Measurements from ENCODE around the gene PTGDR.

DNA sequence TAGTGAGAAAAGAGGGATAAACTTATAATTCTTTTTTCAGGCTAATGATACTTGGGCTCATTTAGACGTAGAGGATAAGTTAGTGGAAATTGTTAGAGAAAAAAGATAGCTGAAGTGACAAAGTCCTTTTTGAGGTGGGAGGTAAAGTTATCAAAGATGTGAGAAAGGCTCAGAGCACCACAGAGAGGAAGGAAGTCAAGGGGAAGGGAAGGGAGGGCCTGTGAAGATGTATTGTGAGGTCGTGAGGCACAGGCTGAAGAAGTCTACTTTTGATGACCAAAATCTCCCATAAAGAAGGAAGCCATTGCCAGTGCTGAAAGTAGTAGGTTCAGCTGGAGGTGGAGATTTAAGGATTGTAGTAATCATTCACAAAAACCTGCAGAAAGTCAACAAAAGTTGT is 19.4 kb upstream of the PTGDR start:
- TF ChIP-seq TAF1 (IDR thresholded peaks at IDR 0.05; ENCODE audit: borderline replicate concordance, insufficient read depth, low read length) (no peak), POLR2AphosphoS5 (IDR thresholded peaks at IDR 0.05; ENCODE audit: low read depth, low read length) (no peak), SIN3A (IDR thresholded peaks at IDR 0.05; ENCODE audit: borderline replicate concordance, insufficient read depth, low read length) (no peak), FOXP2 (optimal IDR thresholded peaks at IDR 0.05; ENCODE audit: borderline replicate concordance, extremely low read depth, extremely low read length, insufficient read depth) (no peak)
- TF ChIP-seq, protein P1, sequence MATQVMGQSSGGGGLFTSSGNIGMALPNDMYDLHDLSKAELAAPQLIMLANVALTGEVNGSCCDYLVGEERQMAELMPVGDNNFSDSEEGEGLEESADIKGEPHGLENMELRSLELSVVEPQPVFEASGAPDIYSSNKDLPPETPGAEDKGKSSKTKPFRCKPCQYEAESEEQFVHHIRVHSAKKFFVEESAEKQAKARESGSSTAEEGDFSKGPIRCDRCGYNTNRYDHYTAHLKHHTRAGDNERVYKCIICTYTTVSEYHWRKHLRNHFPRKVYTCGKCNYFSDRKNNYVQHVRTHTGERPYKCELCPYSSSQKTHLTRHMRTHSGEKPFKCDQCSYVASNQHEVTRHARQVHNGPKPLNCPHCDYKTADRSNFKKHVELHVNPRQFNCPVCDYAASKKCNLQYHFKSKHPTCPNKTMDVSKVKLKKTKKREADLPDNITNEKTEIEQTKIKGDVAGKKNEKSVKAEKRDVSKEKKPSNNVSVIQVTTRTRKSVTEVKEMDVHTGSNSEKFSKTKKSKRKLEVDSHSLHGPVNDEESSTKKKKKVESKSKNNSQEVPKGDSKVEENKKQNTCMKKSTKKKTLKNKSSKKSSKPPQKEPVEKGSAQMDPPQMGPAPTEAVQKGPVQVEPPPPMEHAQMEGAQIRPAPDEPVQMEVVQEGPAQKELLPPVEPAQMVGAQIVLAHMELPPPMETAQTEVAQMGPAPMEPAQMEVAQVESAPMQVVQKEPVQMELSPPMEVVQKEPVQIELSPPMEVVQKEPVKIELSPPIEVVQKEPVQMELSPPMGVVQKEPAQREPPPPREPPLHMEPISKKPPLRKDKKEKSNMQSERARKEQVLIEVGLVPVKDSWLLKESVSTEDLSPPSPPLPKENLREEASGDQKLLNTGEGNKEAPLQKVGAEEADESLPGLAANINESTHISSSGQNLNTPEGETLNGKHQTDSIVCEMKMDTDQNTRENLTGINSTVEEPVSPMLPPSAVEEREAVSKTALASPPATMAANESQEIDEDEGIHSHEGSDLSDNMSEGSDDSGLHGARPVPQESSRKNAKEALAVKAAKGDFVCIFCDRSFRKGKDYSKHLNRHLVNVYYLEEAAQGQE (IDR thresholded peaks at IDR 0.05; ENCODE audit: insufficient read depth in 1 of 2, low read depth in 2 of 2, low read length in 2 of 2): no peak
